DMS114 treated with DMSO at 0.1 percent for 48 hours (cell line): Measurements from ENCODE around the gene CDC37L1.

Experiments used
- DNase-seq: peaks from one replicate; lab custom pipeline; 2025; ENCODE audit not compliant: unreplicated experiment; lab: John Stamatoyannopoulos, UW

CDC37L1 gene

GRCh38 chr9:4709380-4709779 lies 30.0 kb downstream of the CDC37L1 start:
- no peak for DNase-seq

- no peak for DNase-seq
These were observed 34.5 kb downstream of the CDC37L1 start for GRCh38 chr9:4713849-4714248.

GRCh38 chr9:4714266-4715016 lies 35.1 kb downstream of the CDC37L1 start:
- DNase-seq, result no peak

- DNase-seq, result no peak
These were observed 36.8 kb downstream of the CDC37L1 start for GRCh38 chr9:4716163-4716562.

DNA sequence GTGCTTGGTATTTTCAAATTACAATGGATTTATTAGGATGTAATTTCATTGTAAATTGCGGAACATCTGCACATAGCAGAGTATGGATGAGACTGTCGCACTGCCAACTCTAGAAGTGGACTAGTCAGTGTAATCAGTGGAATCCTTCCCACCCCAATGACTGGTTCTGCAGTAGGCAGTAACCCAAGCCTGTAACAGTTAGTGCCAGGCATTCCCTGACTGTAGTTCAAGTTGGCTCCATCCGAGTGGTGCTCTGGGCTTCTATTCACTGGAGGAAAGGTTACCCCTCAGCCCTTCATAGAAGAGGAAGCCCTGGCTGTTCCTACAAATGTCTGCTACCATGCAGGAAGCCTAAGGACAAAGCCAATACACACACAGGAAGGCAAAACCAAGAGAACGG lies 38.4 kb downstream of the CDC37L1 start:
- no peak for DNase-seq

GRCh38 chr9:4718911-4719310 lies 39.5 kb downstream of the CDC37L1 start:
- DNase-seq, result no peak

GRCh38 chr9:4721736-4722135 lies 42.4 kb downstream of the CDC37L1 start:
- no peak for DNase-seq

DNA sequence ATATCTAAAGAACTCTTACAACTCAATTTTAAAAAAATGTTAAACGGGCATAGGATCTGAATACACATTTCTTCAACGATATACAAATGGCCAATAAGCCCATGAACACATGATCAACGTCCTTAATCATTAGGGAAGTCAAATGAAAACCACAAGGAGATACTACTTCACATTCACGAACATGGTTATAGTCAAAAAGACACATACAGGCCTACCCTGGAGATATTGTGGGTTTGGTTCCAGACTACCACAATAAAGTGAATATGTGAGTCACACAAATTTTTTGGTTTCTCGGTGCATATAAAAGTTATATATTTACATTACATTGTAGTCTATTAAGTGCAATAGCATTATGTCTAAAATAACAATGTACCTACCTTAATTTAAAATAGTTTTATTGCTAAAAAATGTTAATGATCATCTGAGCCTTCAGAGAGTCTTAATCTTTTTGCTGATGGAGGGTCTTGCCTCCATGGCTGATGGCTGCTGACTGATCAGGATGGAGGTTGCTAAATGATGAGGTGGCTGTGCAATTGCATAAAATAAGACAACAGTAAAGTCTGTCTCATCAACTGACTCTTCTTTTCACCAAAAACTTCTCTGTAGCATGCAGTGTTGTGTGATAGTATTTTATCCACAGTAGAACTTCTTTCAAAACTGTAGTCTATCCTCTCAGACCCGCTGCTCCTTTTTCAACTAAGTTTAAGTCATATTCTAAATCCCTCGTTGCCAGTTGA lies 46.5 kb downstream of the CDC37L1 start:
- no peak for DNase-seq

GRCh38 chr9:4727593-4727992 lies 48.2 kb downstream of the CDC37L1 start:
- no peak for DNase-seq

- DNase-seq, result no peak
These were observed 53.5 kb downstream of the CDC37L1 start for GRCh38 chr9:4732890-4733289.

GRCh38 chr9:4734150-4734549 lies 54.8 kb downstream of the CDC37L1 start:
- DNase-seq, result no peak

GRCh38 chr9:4738866-4739586 lies 59.7 kb downstream of the CDC37L1 start:
- no peak for DNase-seq

DNA sequence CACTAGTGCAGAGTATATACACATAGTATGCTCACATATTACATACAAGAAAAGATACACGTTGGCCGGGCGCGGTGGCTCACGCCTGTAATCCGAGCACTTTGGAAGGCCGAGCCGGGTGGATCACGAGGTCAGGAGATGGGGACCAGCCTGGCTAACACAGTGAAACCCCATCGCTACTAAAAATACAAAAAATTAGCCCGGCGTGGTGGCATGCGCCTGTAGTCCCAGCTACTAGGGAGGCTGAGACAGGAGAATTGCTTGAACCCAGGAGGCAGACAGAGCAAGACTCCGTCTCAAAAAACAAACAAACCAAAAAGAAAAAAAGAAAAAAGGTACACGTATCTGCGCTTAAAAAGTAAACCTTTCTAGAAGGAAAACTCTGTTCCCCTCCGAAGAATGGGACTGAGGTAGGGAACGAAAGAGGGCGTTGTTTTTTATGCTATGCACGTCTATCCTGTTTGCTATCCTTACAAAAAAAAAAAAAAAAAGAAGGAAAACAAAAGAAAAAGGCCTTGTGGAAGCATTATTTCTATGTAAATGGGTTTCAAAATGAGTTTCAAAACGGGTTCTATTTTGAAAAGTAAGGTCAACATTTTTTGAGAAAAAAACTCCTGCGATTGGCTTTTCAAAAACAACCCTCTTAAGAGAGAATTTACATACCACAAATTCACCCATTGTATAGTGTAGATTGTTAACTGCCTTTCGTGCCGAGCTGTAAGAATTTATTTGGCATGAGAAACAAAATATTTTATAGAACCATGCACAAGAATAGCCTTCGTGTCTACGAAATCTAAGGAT lies 60.4 kb downstream of the CDC37L1 start:
- DNase-seq, result no peak

GRCh38 chr9:4740388-4740637 lies 60.9 kb downstream of the CDC37L1 start:
- DNase-seq, result peak; percentile 3

GRCh38 chr9:4740638-4741364 lies 61.4 kb downstream of the CDC37L1 start, which contains the start of gene AK3:
Gene AK3 (minus strand): TSS chr9:4741202. CDS start chr9:4741087, 115 bp downstream.
- DNase-seq, result peak; percentile 42

GRCh38 chr9:4741365-4742089 lies 62.2 kb downstream of the CDC37L1 start:
- no peak for DNase-seq

GRCh38 chr9:4742246-4742645 lies 62.9 kb downstream of the CDC37L1 start:
- no peak for DNase-seq

GRCh38 chr9:4743131-4743875 lies 63.9 kb downstream of the CDC37L1 start:
- no peak for DNase-seq
